ENCODE measurements around the gene TTC17. TPM values are rescaled to one million over a fixed set of nuclear protein-coding genes. Genes with fewer than 3 reads are reported as not detected.
A peak's percentile ranks its signal among the peaks of the same experiment; 100 is the strongest.

TTC17 gene
- total and polyA plus RNA-seq, 4 donors = 18.9 to 88.6 (median 43.5) TPM

DNA sequence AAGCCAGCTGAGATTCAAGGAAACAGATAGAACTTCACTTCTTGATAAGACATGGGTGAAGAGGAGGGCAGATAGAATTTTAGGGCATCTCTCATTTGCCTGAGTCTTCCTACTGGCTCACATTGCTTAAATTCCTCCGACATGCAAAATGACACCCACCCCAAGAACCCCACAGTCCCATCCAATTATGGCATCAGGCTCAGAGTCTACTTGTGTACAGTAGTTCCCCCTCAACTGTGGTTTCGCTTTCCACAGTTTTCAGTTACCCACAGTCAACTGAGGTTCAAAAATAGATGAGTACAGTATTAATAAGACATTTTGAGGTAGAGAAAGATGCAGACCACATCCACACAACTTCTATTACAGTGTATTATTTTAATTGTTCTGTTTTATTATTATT is 99.8 kb downstream of the TTC17 start (continued):
- TF ChIP-seq EGR1 (IDR thresholded peaks at IDR 0.05; ENCODE audit: low read depth in 2 of 2) (no peak), SP1 (IDR thresholded peaks at IDR 0.05) (no peak)

DNA sequence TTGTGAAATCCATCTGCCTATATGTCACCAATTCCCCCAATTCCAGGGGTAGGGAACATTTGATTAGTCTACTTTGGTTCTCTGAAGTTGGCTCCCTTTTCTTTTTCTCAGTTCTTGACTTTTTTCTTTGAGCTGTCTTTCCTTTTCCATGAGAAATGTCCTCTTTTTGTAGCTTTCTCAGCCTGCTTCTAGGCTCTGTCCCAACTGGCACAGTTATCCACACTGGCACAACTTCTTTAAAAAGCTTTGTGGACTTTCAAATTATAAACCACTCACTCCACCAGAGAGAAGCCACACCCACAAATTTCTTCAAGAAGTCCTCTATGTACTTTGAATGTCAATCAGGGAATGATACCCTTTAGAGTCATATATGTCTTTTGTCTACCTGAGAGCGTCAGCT is 100.5 kb downstream of the TTC17 start:
- Histone ChIP-seq H3K9me3 (ENCODE audit: control insufficient read depth in 4 of 4, low read length in 3 of 4) (no peaks in the 10 kb centered on the region), H3K36me3 (ENCODE audit: control insufficient read depth in 4 of 4, insufficient read depth in 3 of 4, low read depth in 1 of 4, low read length in 3 of 4) (peaks cover 7 to 52% (median 35%) of the 10 kb centered on the region in 4 donors), H3K27ac (ENCODE audit: low read depth in 1 of 2, low read length in 2 of 2) (no peak overlapping the region), H3K9ac (ENCODE audit: low read depth in 1 of 2, low read length in 2 of 2) (no peak overlapping the region), H3K4me3 (ENCODE audit: low read depth in 1 of 3, low read length in 3 of 3) (no peak overlapping the region), H3K4me1 (ENCODE audit: control insufficient read depth in 4 of 4, insufficient read depth in 4 of 4, low read length in 3 of 4) (no peaks in the 10 kb centered on the region), H3K27me3 (ENCODE audit: control insufficient read depth in 4 of 4, insufficient read depth in 4 of 4, low read length in 3 of 4) (no peaks in the 10 kb centered on the region)
- TF ChIP-seq, protein P1, sequence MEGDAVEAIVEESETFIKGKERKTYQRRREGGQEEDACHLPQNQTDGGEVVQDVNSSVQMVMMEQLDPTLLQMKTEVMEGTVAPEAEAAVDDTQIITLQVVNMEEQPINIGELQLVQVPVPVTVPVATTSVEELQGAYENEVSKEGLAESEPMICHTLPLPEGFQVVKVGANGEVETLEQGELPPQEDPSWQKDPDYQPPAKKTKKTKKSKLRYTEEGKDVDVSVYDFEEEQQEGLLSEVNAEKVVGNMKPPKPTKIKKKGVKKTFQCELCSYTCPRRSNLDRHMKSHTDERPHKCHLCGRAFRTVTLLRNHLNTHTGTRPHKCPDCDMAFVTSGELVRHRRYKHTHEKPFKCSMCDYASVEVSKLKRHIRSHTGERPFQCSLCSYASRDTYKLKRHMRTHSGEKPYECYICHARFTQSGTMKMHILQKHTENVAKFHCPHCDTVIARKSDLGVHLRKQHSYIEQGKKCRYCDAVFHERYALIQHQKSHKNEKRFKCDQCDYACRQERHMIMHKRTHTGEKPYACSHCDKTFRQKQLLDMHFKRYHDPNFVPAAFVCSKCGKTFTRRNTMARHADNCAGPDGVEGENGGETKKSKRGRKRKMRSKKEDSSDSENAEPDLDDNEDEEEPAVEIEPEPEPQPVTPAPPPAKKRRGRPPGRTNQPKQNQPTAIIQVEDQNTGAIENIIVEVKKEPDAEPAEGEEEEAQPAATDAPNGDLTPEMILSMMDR (IDR thresholded peaks at IDR 0.05; ENCODE audit: low read depth, low read length, missing input control) = no peak
- TF ChIP-seq EGR1 (IDR thresholded peaks at IDR 0.05; ENCODE audit: low read depth in 2 of 2) = no peak
- TF ChIP-seq FOXA2 (IDR thresholded peaks at IDR 0.05) = no peak
- no peak for TF ChIP-seq NR2F2 (IDR thresholded peaks at IDR 0.05)
- no peak for TF ChIP-seq JUND (IDR thresholded peaks at IDR 0.05)
- TF ChIP-seq, protein P2, sequence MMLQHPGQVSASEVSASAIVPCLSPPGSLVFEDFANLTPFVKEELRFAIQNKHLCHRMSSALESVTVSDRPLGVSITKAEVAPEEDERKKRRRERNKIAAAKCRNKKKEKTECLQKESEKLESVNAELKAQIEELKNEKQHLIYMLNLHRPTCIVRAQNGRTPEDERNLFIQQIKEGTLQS (IDR thresholded peaks at IDR 0.05) = no peak
- no peak for TF ChIP-seq TAF1 (conservative IDR thresholded peaks at IDR 0.05)
- no peak for TF ChIP-seq RXRA (IDR thresholded peaks at IDR 0.05)
- TF ChIP-seq SP1 (IDR thresholded peaks at IDR 0.05) = no peak
- TF ChIP-seq FOXA1 (IDR thresholded peaks at IDR 0.05) = no peak
- 95% methylated on average over 1 of the region's 1 CpG for WGBS
- no peak for DNase-seq (ENCODE audit: low spot score)

DNA sequence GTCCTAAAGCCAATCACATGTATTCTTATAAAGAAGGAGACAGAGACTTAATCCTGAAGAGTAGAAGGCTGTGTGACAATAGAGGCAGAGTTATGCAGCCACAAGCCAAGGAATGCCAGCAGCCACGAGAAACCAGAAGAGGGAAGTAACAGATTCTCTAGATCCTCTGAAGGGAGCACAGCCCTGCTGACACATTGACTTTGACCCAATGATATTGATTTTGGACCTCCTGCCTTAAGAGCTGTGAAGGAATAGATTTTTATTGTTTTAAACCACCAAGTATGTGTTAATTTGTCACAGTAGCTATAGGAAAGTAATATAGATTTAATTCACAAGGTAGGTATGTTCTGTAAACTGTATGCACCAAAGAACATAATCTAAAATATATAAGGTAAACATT is 103.6 kb downstream of the TTC17 start:
- H3K36me3 ChIP-seq (ENCODE audit: control insufficient read depth in 4 of 4, insufficient read depth in 3 of 4, low read depth in 1 of 4, low read length in 3 of 4) = peaks cover 5 to 58% (median 43%) of the 10 kb centered on the region in 4 donors
- WGBS = 53% methylated on average over 1 of the region's 1 CpG
- H3K4me1 ChIP-seq (ENCODE audit: control insufficient read depth in 4 of 4, insufficient read depth in 4 of 4, low read length in 3 of 4) = no peaks in the 10 kb centered on the region
- H3K4me3 ChIP-seq (ENCODE audit: low read depth in 1 of 3, low read length in 3 of 3) = no peak overlapping the region
- no peak overlapping the region for H3K27ac ChIP-seq (ENCODE audit: low read depth in 1 of 2, low read length in 2 of 2)
- peak in 1 of 2 donors; percentile 51 for TF ChIP-seq HNF4A (conservative IDR thresholded peaks at IDR 0.05)
- TF ChIP-seq, protein P1 (IDR thresholded peaks at IDR 0.05; ENCODE audit: low read depth, low read length, missing input control) = no peak
- H3K9me3 ChIP-seq (ENCODE audit: control insufficient read depth in 4 of 4, low read length in 3 of 4) = peaks cover 0 to 3% (median 1%) of the 10 kb centered on the region in 4 donors
- H3K27me3 ChIP-seq (ENCODE audit: control insufficient read depth in 4 of 4, insufficient read depth in 4 of 4, low read length in 3 of 4) = no peaks in the 10 kb centered on the region
- DNase-seq (ENCODE audit: low spot score) = no peak
- H3K9ac ChIP-seq (ENCODE audit: low read depth in 1 of 2, low read length in 2 of 2) = no peak overlapping the region

DNA sequence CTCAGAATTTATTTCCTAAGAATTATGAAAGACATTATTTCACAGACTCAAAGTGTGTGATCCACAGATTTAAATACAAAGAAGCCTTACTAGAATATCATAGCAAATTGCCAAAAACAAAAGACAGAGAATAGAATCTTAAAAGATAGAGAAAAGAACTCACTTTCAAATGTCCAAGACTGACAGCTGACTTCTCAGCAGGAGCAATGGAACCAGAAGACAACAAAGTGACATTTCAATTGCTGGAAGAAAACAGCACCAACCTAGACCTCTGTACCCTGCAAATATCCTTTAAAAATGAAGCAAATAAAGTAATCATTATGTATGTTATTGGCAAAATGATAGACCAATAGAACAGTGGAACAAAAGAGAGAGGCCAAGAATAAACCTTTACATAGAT is 109.2 kb downstream of the TTC17 start:
- Histone ChIP-seq H3K9me3 (ENCODE audit: control insufficient read depth in 4 of 4, low read length in 3 of 4) (peaks cover 0 to 7% (median 2%) of the 10 kb centered on the region in 4 donors), H3K9ac (ENCODE audit: low read depth in 1 of 2, low read length in 2 of 2) (no peak overlapping the region), H3K36me3 (ENCODE audit: control insufficient read depth in 4 of 4, insufficient read depth in 3 of 4, low read depth in 1 of 4, low read length in 3 of 4) (peaks cover 2 to 34% (median 24%) of the 10 kb centered on the region in 4 donors), H3K27ac (ENCODE audit: low read depth in 1 of 2, low read length in 2 of 2) (no peak overlapping the region), H3K4me3 (ENCODE audit: low read depth in 1 of 3, low read length in 3 of 3) (no peak overlapping the region), H3K4me1 (ENCODE audit: control insufficient read depth in 4 of 4, insufficient read depth in 4 of 4, low read length in 3 of 4) (no peaks in the 10 kb centered on the region), H3K27me3 (ENCODE audit: control insufficient read depth in 4 of 4, insufficient read depth in 4 of 4, low read length in 3 of 4) (no peaks in the 10 kb centered on the region)
- no peak for DNase-seq (ENCODE audit: low spot score)
- no peak for TF ChIP-seq HNF4A (conservative IDR thresholded peaks at IDR 0.05)
- TF ChIP-seq SP1 (IDR thresholded peaks at IDR 0.05) = no peak
- no peak for TF ChIP-seq TAF1 (conservative IDR thresholded peaks at IDR 0.05)
- TF ChIP-seq, protein P3, sequence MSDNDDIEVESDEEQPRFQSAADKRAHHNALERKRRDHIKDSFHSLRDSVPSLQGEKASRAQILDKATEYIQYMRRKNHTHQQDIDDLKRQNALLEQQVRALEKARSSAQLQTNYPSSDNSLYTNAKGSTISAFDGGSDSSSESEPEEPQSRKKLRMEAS (IDR thresholded peaks at IDR 0.05) = no peak
- TF ChIP-seq, protein P1 (IDR thresholded peaks at IDR 0.05; ENCODE audit: low read depth, low read length, missing input control) = no peak
- no peak for TF ChIP-seq FOXA2 (IDR thresholded peaks at IDR 0.05)
- TF ChIP-seq, protein P4, sequence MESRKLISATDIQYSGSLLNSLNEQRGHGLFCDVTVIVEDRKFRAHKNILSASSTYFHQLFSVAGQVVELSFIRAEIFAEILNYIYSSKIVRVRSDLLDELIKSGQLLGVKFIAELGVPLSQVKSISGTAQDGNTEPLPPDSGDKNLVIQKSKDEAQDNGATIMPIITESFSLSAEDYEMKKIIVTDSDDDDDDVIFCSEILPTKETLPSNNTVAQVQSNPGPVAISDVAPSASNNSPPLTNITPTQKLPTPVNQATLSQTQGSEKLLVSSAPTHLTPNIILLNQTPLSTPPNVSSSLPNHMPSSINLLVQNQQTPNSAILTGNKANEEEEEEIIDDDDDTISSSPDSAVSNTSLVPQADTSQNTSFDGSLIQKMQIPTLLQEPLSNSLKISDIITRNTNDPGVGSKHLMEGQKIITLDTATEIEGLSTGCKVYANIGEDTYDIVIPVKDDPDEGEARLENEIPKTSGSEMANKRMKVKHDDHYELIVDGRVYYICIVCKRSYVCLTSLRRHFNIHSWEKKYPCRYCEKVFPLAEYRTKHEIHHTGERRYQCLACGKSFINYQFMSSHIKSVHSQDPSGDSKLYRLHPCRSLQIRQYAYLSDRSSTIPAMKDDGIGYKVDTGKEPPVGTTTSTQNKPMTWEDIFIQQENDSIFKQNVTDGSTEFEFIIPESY (IDR thresholded peaks at IDR 0.05) = no peak
- TF ChIP-seq JUND (IDR thresholded peaks at IDR 0.05) = no peak
- TF ChIP-seq, protein P2 (IDR thresholded peaks at IDR 0.05) = no peak
- TF ChIP-seq FOXA1 (IDR thresholded peaks at IDR 0.05) = no peak
- TF ChIP-seq EGR1 (IDR thresholded peaks at IDR 0.05; ENCODE audit: low read depth in 2 of 2) = no peak

All from liver (tissue), 9 donors.